HepG2 (cell line): ENCODE measurements around the gene PLXNC1. TPM values are rescaled to one million over a fixed set of nuclear protein-coding genes. Genes with fewer than 3 reads are reported as not detected.

Experiments
- ATAC-seq: fragments of 200-7000 bp; cut with Tn5 transposase; 3 replicates; pipeline ENCODE4 v1.9.1; 2020; ENCODE audit warnings: mild to moderate bottlenecking, moderate library complexity
- BruUV-seq: library from RNA; stranded (reverse); fragments of 400-500 nt; replicated peaks from 2 replicates; lab custom pipeline; 2021; lab: Mats Ljungman, UMichigan
- CTCF ChIA-PET: fragments of 300-600 bp; formaldehyde crosslinking; extraction: SDS; loops from one replicate; lab custom pipeline; 2021; ENCODE audit warnings: low total read pairs, inconsistent platforms, low intra/inter-chr PET ratio; lab: Yijun Ruan, JAX
- POLR2A ChIA-PET: fragments of 350-600 bp; sonication (Branson Sonifier 250); formaldehyde crosslinking; loops from one replicate; lab custom pipeline; 2020; ENCODE audit warnings: antibody characterized with exemption, inconsistent platforms; lab: Yijun Ruan, JAX
- DNase-seq: peaks from one replicate; pipeline ENCODE4 v3.0.0-alpha.2; 2015; ENCODE audit warnings: low spot score
- FAIRE-seq: peaks from 3 replicates; lab custom pipeline; 2011; peaks lifted over from hg19 to GRCh38; lab: Jason Lieb, UNC
- H2AFZ ChIP-seq: one replicate; pipeline ENCODE4 v1.6.1; 2011; ENCODE audit warnings: low read length, inconsistent platforms
- H3K27ac ChIP-seq: fragments of 300-600 bp; 3 replicates; pipeline ENCODE4 v1.8.0; 2011; ENCODE audit warnings: mixed run types, mild to moderate bottlenecking, mixed read lengths, low read length, inconsistent platforms; ENCODE audit not compliant: insufficient read depth; ENCODE audit errors: extremely low read length
- H3K27me3 ChIP-seq, 2 experiments: fragments of 200-600 bp in 1 of 2; 2 replicates in 1 of 2; 3 replicates in 1 of 2; pipeline versions ENCODE4 v1.6.0 to v1.8.0; 2011; ENCODE audit warnings: low read length in 2 of 2, mild to moderate bottlenecking in 2 of 2, moderate library complexity in 2 of 2, inconsistent platforms in 1 of 2; ENCODE audit not compliant: insufficient read depth in 2 of 2, control insufficient read depth in 1 of 2
- H3K36me3 ChIP-seq, 2 experiments: fragments of 200-600 bp in 1 of 2; replicated peaks in 1 of 2; 2 replicates in 1 of 2; 3 replicates in 1 of 2; pipeline versions ENCODE4 v1.5.1 to v1.8.0; 2011; ENCODE audit warnings: low read length in 2 of 2, inconsistent platforms in 1 of 2; ENCODE audit not compliant: insufficient read depth in 2 of 2, control insufficient read depth in 1 of 2
- H3K4me1 ChIP-seq: 2 replicates; pipeline ENCODE4 v1.5.1; 2012; ENCODE audit warnings: low read length, inconsistent platforms; ENCODE audit not compliant: insufficient read depth
- H3K4me2 ChIP-seq: 2 replicates; pipeline ENCODE4 v1.6.0; 2011; ENCODE audit warnings: low read depth, low read length, inconsistent platforms
- H3K4me3 ChIP-seq, 3 experiments: fragments of 200-600 bp in 1 of 3; sonication (generic), shearing (Covaris generic) in 1 of 3; replicated peaks in 1 of 3; 2 replicates each; pipeline ENCODE4 v1.5.1; 2011 to 2016; ENCODE audit warnings: low read length in 3 of 3, inconsistent platforms in 2 of 3, low read depth in 2 of 3, mild to moderate bottlenecking in 2 of 3, control low read depth in 1 of 3, mixed read lengths in 1 of 3; ENCODE audit not compliant: insufficient read depth in 1 of 3
- H3K79me2 ChIP-seq: one replicate; pipeline ENCODE4 v1.6.1; 2011; ENCODE audit warnings: low read length, inconsistent platforms; ENCODE audit not compliant: insufficient read depth
- H3K9ac ChIP-seq: 2 replicates; pipeline ENCODE4 v1.6.0; 2011; ENCODE audit warnings: mild to moderate bottlenecking, low read depth, low read length, inconsistent platforms; ENCODE audit not compliant: insufficient read depth
- H3K9me3 ChIP-seq: 2 replicates; pipeline ENCODE4 v1.5.1; 2012; ENCODE audit warnings: mild to moderate bottlenecking, low read length
- H4K20me1 ChIP-seq: 2 replicates; pipeline ENCODE4 v1.6.0; 2011; ENCODE audit warnings: inconsistent platforms, mild to moderate bottlenecking, low read length, moderate library complexity; ENCODE audit not compliant: insufficient read depth
- CCAR2 ChIP-seq: fragments of 200-400 bp; formaldehyde crosslinking; optimal IDR thresholded peaks from 2 replicates; pipeline ENCODE3; 2018; ENCODE audit warnings: low read depth, mild to moderate bottlenecking, low read length, moderate library complexity
- EZH2 ChIP-seq: conservative IDR thresholded peaks from 2 replicates; pipeline ENCODE4 v1.6.1; 2012; ENCODE audit warnings: mild to moderate bottlenecking, low read depth, low read length, moderate library complexity
- HINFP ChIP-seq: sonication (generic); formaldehyde crosslinking; IDR thresholded peaks from 2 replicates; pipeline ENCODE4 v1.4.0; 2020; ENCODE audit warnings: low read depth, mild to moderate bottlenecking, missing genetic modification reagents
- MYNN ChIP-seq: sonication (generic); formaldehyde crosslinking; IDR thresholded peaks from 2 replicates; pipeline ENCODE4 v1.4.0; 2020; ENCODE audit warnings: mild to moderate bottlenecking, low read depth, missing genetic modification reagents
- SAP130 ChIP-seq: IDR thresholded peaks from 2 replicates; pipeline ENCODE4 v1.6.1; 2016; ENCODE audit warnings: low read depth
- SOX13 ChIP-seq, 3 experiments: fragments of 450-650 bp in 1 of 3; sonication (generic) in 1 of 3; formaldehyde crosslinking in 1 of 3; IDR thresholded peaks in 2 of 3; conservative IDR thresholded peaks in 1 of 3; 2 replicates each; pipeline versions ENCODE4 v1.5.0 to v1.6.1; 2016 to 2020; ENCODE audit warnings: antibody characterized with exemption in 1 of 3, mild to moderate bottlenecking in 1 of 3, missing compliant biosample characterization in 1 of 3, missing genetic modification reagents in 1 of 3, moderate library complexity in 1 of 3
- STAG1 ChIP-seq: sonication (generic); formaldehyde crosslinking; IDR thresholded peaks from 2 replicates; pipeline ENCODE4 v1.4.0; 2020; ENCODE audit warnings: missing genetic modification reagents
- TBP ChIP-seq: sonication (generic); formaldehyde crosslinking; IDR thresholded peaks from 2 replicates; pipeline ENCODE4 v1.5.0; 2020; ENCODE audit warnings: missing genetic modification reagents
- ZBTB20 ChIP-seq: sonication (generic); formaldehyde crosslinking; IDR thresholded peaks from 2 replicates; pipeline ENCODE4 v1.8.1; 2023; ENCODE audit warnings: missing genetic modification reagents, low read depth, mild to moderate bottlenecking, borderline replicate concordance
- ZNF292 ChIP-seq: sonication (generic); formaldehyde crosslinking; IDR thresholded peaks from 2 replicates; pipeline ENCODE4 v1.8.1; 2022; ENCODE audit warnings: mild to moderate bottlenecking, low read depth, missing genetic modification reagents, borderline replicate concordance
- ZNF644 ChIP-seq: IDR thresholded peaks from 2 replicates; pipeline ENCODE4 v1.6.1; 2016; ENCODE audit warnings: low read depth
- WGBS: methylation state at CpG from one replicate; pipeline ENCODE4 v1.1.6; 2017; ENCODE audit warnings: low lambda C conversion rate; 5-methylcytosine and 5-hydroxymethylcytosine counted together
- in situ Hi-C: cut with HindIII; loops from 2 replicates; pipeline ENCODE4 v1.10.0; 2017; ENCODE audit warnings: low pct_unique_long_range_greater_than_20kb; ENCODE audit not compliant: extremely low pct_ligation_motif_present
- intact Hi-C: fragments of 100-400 bp; cut with micrococcal nuclease; formaldehyde crosslinking; loops from one replicate; pipeline ENCODE4 v1.10.0; 2022; ENCODE audit not compliant: unreplicated experiment
- polyA plus RNA-seq, 8 experiments: library from polyadenylated mRNA; depleted of rRNA in 3 of 8; stranded (reverse) in 7 of 8; unstranded in 1 of 8; fragments of >200 nt; fragmentation: Illumina TruSeq in 4 of 8; extraction: Trizol in 4 of 8; gene quantifications; 2 replicates each; pipeline versions ENCODE4 v1.2.1 to v1.2.3, GENCODE V29; 2011 to 2016; ENCODE audit warnings: low read depth in 4 of 8, missing spikeins in 1 of 8, mixed read lengths in 1 of 8; ENCODE audit not compliant: insufficient read depth in 1 of 8
- total RNA-seq, 5 experiments: library from RNA; depleted of rRNA; stranded (reverse); fragments of >200 nt; fragmentation: Illumina TruSeq; extraction: Trizol; gene quantifications; 2 replicates each; pipeline ENCODE4 v1.2.3, GENCODE V29; 2016; ENCODE audit warnings: low read depth in 1 of 5
- TF ChIP-seq, protein P1 (sequence below), 2 experiments: fragments of 450-650 bp in 1 of 2; sonication (generic) in 1 of 2; formaldehyde crosslinking in 1 of 2; IDR thresholded peaks; 2 replicates each; pipeline versions ENCODE4 v1.6.1 to v1.8.0; 2016 to 2022; ENCODE audit warnings: antibody characterized with exemption in 1 of 2, mild to moderate bottlenecking in 1 of 2, missing genetic modification reagents in 1 of 2
- TF ChIP-seq, protein P2 (sequence below): sonication (generic); formaldehyde crosslinking; IDR thresholded peaks from 2 replicates; pipeline ENCODE4 v1.5.0; 2020; ENCODE audit warnings: mild to moderate bottlenecking, missing genetic modification reagents

PLXNC1 gene
- total and polyA plus RNA-seq, 2 of the 13 experiments (the other 11 are each of a cell fraction or from before 2014, with no cell fraction given), result 6.6 to 11.2 TPM

DNA sequence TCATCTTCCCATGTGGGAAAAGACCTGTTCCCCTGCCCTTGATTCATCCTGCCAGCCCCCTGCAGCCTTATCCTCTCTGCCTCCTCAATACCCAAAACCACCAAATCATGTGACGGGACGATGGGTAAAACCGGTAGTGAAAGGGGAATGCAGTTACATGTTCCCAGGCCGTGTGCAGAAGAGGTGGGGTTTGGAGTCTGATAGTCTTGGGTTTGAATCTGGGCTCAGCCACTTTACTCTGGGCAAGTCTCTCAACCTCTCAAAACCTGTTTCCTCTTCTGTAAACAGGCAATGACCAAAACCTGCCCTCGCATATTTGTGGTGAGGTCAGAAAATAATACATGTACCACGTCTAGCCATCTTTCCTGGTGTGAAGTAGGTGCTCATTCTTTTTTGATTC lies 123.0 kb downstream of the PLXNC1 start:
- Histone ChIP-seq H3K9ac (no peak overlapping the region), H3K9me3 (no peaks in the 10 kb centered on the region), H3K27ac (no peak overlapping the region), H3K27me3 (no peaks in the 10 kb centered on the region), H3K4me1 (peaks cover 5% of the 10 kb centered on the region), H3K36me3 (no peaks in the 10 kb centered on the region; a peak in 1 of 5 replicates), H3K4me3 (no peak overlapping the region), H2AFZ (no peak overlapping the region), H3K79me2 (no peaks in the 10 kb centered on the region), H4K20me1 (no peaks in the 10 kb centered on the region), H3K4me2 (no peak overlapping the region)
- whole genome bisulfite sequencing, result 94% methylated on average over 6 of the region's 6 CpGs
- no peak for FAIRE-seq
- POLR2A ChIA-PET, result no interaction called here
- intact Hi-C loops (no loop called here), in situ Hi-C loops (no loop called here)
- no peak for DNase-seq
- BruUV-seq, result no TSS peak
- CTCF ChIA-PET, result no interaction called here
- ATAC-seq, result no peak
- TF ChIP-seq SOX13 (IDR thresholded peaks at IDR 0.05), result no peak
- no peak for TF ChIP-seq SOX13 (CRISPR knock-in tag; conservative IDR thresholded peaks at IDR 0.05 in 1 of 2, IDR thresholded peaks at IDR 0.05 in 1 of 2)
- TF ChIP-seq CCAR2, result no peak
- no peak for TF ChIP-seq EZH2
- no peak for TF ChIP-seq SAP130
- no peak for TF ChIP-seq HINFP (CRISPR knock-in tag)
- no peak for TF ChIP-seq ZNF644 (CRISPR knock-in tag)
- no peak for TF ChIP-seq STAG1 (CRISPR knock-in tag)
- TF ChIP-seq, protein P1, sequence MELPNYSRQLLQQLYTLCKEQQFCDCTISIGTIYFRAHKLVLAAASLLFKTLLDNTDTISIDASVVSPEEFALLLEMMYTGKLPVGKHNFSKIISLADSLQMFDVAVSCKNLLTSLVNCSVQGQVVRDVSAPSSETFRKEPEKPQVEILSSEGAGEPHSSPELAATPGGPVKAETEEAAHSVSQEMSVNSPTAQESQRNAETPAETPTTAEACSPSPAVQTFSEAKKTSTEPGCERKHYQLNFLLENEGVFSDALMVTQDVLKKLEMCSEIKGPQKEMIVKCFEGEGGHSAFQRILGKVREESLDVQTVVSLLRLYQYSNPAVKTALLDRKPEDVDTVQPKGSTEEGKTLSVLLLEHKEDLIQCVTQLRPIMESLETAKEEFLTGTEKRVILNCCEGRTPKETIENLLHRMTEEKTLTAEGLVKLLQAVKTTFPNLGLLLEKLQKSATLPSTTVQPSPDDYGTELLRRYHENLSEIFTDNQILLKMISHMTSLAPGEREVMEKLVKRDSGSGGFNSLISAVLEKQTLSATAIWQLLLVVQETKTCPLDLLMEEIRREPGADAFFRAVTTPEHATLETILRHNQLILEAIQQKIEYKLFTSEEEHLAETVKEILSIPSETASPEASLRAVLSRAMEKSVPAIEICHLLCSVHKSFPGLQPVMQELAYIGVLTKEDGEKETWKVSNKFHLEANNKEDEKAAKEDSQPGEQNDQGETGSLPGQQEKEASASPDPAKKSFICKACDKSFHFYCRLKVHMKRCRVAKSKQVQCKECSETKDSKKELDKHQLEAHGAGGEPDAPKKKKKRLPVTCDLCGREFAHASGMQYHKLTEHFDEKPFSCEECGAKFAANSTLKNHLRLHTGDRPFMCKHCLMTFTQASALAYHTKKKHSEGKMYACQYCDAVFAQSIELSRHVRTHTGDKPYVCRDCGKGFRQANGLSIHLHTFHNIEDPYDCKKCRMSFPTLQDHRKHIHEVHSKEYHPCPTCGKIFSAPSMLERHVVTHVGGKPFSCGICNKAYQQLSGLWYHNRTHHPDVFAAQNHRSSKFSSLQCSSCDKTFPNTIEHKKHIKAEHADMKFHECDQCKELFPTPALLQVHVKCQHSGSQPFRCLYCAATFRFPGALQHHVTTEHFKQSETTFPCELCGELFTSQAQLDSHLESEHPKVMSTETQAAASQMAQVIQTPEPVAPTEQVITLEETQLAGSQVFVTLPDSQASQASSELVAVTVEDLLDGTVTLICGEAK (IDR thresholded peaks at IDR 0.05), result no peak
- TF ChIP-seq, protein P1 (CRISPR knock-in tag; IDR thresholded peaks at IDR 0.05), result no peak
- no peak for TF ChIP-seq TBP
- TF ChIP-seq ZBTB20 (CRISPR knock-in tag), result no peak
- TF ChIP-seq, protein P2, sequence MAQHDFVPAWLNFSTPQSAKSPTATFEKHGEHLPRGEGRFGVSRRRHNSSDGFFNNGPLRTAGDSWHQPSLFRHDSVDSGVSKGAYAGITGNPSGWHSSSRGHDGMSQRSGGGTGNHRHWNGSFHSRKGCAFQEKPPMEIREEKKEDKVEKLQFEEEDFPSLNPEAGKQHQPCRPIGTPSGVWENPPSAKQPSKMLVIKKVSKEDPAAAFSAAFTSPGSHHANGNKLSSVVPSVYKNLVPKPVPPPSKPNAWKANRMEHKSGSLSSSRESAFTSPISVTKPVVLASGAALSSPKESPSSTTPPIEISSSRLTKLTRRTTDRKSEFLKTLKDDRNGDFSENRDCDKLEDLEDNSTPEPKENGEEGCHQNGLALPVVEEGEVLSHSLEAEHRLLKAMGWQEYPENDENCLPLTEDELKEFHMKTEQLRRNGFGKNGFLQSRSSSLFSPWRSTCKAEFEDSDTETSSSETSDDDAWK (CRISPR knock-in tag), result no peak
- TF ChIP-seq ZNF292, result no peak
- TF ChIP-seq MYNN (CRISPR knock-in tag), result no peak
